Activated CD4-positive, alpha-beta memory T cell treated with anti-CD3 and anti-CD28 coated beads for 36 hours (primary cell): ENCODE results near the gene TMPRSS11A. TPM values are rescaled to one million over a fixed set of nuclear protein-coding genes. Genes with fewer than 3 reads are reported as not detected.

Experiments used
- CTCF ChIA-PET: fragments of 350-600 bp; sonication (Branson Sonifier 250); formaldehyde crosslinking; loops from one replicate; lab custom pipeline; 2021; ENCODE audit warnings: antibody characterized with exemption, inconsistent platforms; lab: Charles Lee
- POLR2A ChIA-PET: fragments of 350-600 bp; sonication (Branson Sonifier 250); formaldehyde crosslinking; loops from one replicate; lab custom pipeline; 2021; ENCODE audit warnings: antibody characterized with exemption; lab: Charles Lee
- DNase-seq: peaks from one replicate; pipeline ENCODE4 v3.0.0-alpha.2; 2020
- H3K27ac Mint-ChIP-seq: one replicate; pipeline ENCODE4 v1.8.0; 2021; ENCODE audit warnings: mixed read lengths
- H3K27me3 Mint-ChIP-seq: one replicate; pipeline ENCODE4 v1.8.0; 2021; ENCODE audit warnings: mixed read lengths
- H3K36me3 Mint-ChIP-seq: one replicate; pipeline ENCODE4 v1.8.0; 2021; ENCODE audit warnings: mixed read lengths
- H3K4me1 Mint-ChIP-seq: one replicate; pipeline ENCODE4 v1.8.0; 2021; ENCODE audit warnings: low read depth, mixed read lengths
- H3K4me3 Mint-ChIP-seq: one replicate; pipeline ENCODE4 v1.8.0; 2021; ENCODE audit warnings: mild to moderate bottlenecking, mixed read lengths
- H3K9me3 Mint-ChIP-seq: one replicate; pipeline ENCODE4 v1.8.0; 2021; ENCODE audit warnings: mixed read lengths
- intact Hi-C: fragments of 100-400 bp; cut with micrococcal nuclease; formaldehyde crosslinking; loops from one replicate; pipeline ENCODE4 v1.15.1; 2023
- total RNA-seq, 2 experiments: library from RNA; stranded (reverse); gene quantifications; one replicate each; pipeline ENCODE4 v1.2.3, GENCODE V29; 2021

Gene TMPRSS11A
- total RNA-seq, 2 experiments from 2014 or later = not detected

- H3K4me3 Mint-ChIP-seq = no peak overlapping the region
- POLR2A ChIA-PET = no interaction called here
These were observed 51.7 kb downstream of the TMPRSS11A start for GRCh38 chr4:67911638-67912037.

GRCh38 chr4:67911141-67911540, 52.2 kb downstream of the TMPRSS11A start:
- H3K4me1 Mint-ChIP-seq = no peaks in the 10 kb centered on the region
- H3K4me3 Mint-ChIP-seq = no peak overlapping the region
- H3K9me3 Mint-ChIP-seq = no peaks in the 10 kb centered on the region
- intact Hi-C loops = loop anchor here (2.0 to 10.0 kb wide), 3 partner anchors 38 to 464 kb away; no protein-coding TSS in a partner anchor
- POLR2A ChIA-PET = no interaction called here
- no peak for DNase-seq
- peaks cover 8% of the 10 kb centered on the region for H3K27me3 Mint-ChIP-seq
- CTCF ChIA-PET = interaction anchor here (0.6 to 2.7 kb wide), 12 partner anchors 11 to 361 kb away, joined by 3 to 23 read pairs (median 4); partner anchors contain the start of gene TMPRSS11D
- no peak overlapping the region for H3K27ac Mint-ChIP-seq
- no peaks in the 10 kb centered on the region for H3K36me3 Mint-ChIP-seq

More at GRCh38 chr4:67911638-67912037, 51.7 kb downstream of the TMPRSS11A start:
- Mint-ChIP-seq H3K36me3 (no peaks in the 10 kb centered on the region), H3K4me1 (no peaks in the 10 kb centered on the region), H3K27ac (no peak overlapping the region), H3K9me3 (no peaks in the 10 kb centered on the region), H3K27me3 (peaks cover 8% of the 10 kb centered on the region)
- no peak for DNase-seq
- CTCF ChIA-PET = interaction anchor here (0.6 to 2.7 kb wide), 8 partner anchors 11 to 367 kb away, joined by 3 to 23 read pairs (median 4); partner anchors contain the start of genes CENPC and TMPRSS11D
- intact Hi-C loops = loop anchor here (2.0 to 10.0 kb wide), 3 partner anchors 39 to 463 kb away; no protein-coding TSS in a partner anchor

GRCh38 chr4:67910585-67910905, 52.7 kb downstream of the TMPRSS11A start:
- no peaks in the 10 kb centered on the region for H3K36me3 Mint-ChIP-seq
- peaks cover 6% of the 10 kb centered on the region for H3K27me3 Mint-ChIP-seq
- H3K9me3 Mint-ChIP-seq = no peaks in the 10 kb centered on the region
- no peak for DNase-seq
- ChIA-PET CTCF (interaction anchor here (0.6 to 2.7 kb wide), 10 partner anchors 10 to 361 kb away, joined by 3 to 23 read pairs (median 4); partner anchors contain the start of gene TMPRSS11D), POLR2A (no interaction called here)
- H3K4me3 Mint-ChIP-seq = no peak overlapping the region
- H3K27ac Mint-ChIP-seq = no peak overlapping the region
- H3K4me1 Mint-ChIP-seq = no peaks in the 10 kb centered on the region
- intact Hi-C loops = loop anchor here (1.0 to 10.0 kb wide), 4 partner anchors 38 to 464 kb away; no protein-coding TSS in a partner anchor

- Mint-ChIP-seq H3K27me3 (peaks cover 6% of the 10 kb centered on the region), H3K4me3 (no peak overlapping the region), H3K36me3 (no peaks in the 10 kb centered on the region), H3K4me1 (no peaks in the 10 kb centered on the region), H3K9me3 (no peaks in the 10 kb centered on the region), H3K27ac (no peak overlapping the region)
- no peak for DNase-seq
- POLR2A ChIA-PET = no interaction called here
- intact Hi-C loops = loop anchor here (1.0 to 10.0 kb wide), 4 partner anchors 37 to 465 kb away; no protein-coding TSS in a partner anchor
- CTCF ChIA-PET = interaction anchor here (0.6 to 2.7 kb wide), 9 partner anchors 10 to 365 kb away, joined by 3 to 23 read pairs (median 4); partner anchors contain the start of gene TMPRSS11D
These were observed 53.2 kb downstream of the TMPRSS11A start for GRCh38 chr4:67909905-67910584.

GRCh38 chr4:67907650-67908049, 55.6 kb downstream of the TMPRSS11A start:
- DNase-seq = no peak
- ChIA-PET CTCF (no interaction called here), POLR2A (no interaction called here)
- no peak overlapping the region for H3K27ac Mint-ChIP-seq
- intact Hi-C loops = no loop called here
- no peaks in the 10 kb centered on the region for H3K4me1 Mint-ChIP-seq
- peaks cover 3% of the 10 kb centered on the region for H3K27me3 Mint-ChIP-seq
- no peak overlapping the region for H3K4me3 Mint-ChIP-seq
- no peaks in the 10 kb centered on the region for H3K9me3 Mint-ChIP-seq
- no peaks in the 10 kb centered on the region for H3K36me3 Mint-ChIP-seq

GRCh38 chr4:67899096-67899495, 64.2 kb downstream of the TMPRSS11A start:
- H3K9me3 Mint-ChIP-seq = peaks cover 5% of the 10 kb centered on the region
- no peak overlapping the region for H3K4me3 Mint-ChIP-seq
- H3K36me3 Mint-ChIP-seq = no peaks in the 10 kb centered on the region
- no peaks in the 10 kb centered on the region for H3K27me3 Mint-ChIP-seq
- intact Hi-C loops = no loop called here
- ChIA-PET POLR2A (no interaction called here), CTCF (no interaction called here)
- H3K27ac Mint-ChIP-seq = no peak overlapping the region
- H3K4me1 Mint-ChIP-seq = no peaks in the 10 kb centered on the region
- no peak for DNase-seq

GRCh38 chr4:67897686-67898085, 65.6 kb downstream of the TMPRSS11A start:
- Mint-ChIP-seq H3K27me3 (no peaks in the 10 kb centered on the region), H3K4me1 (no peaks in the 10 kb centered on the region), H3K4me3 (no peak overlapping the region), H3K9me3 (peaks cover 5% of the 10 kb centered on the region), H3K36me3 (no peaks in the 10 kb centered on the region), H3K27ac (no peak overlapping the region)
- ChIA-PET CTCF (no interaction called here), POLR2A (no interaction called here)
- intact Hi-C loops = no loop called here
- DNase-seq = no peak

- Mint-ChIP-seq H3K4me3 (no peak overlapping the region), H3K36me3 (no peaks in the 10 kb centered on the region), H3K27ac (no peak overlapping the region), H3K9me3 (peaks cover 5% of the 10 kb centered on the region), H3K4me1 (no peaks in the 10 kb centered on the region), H3K27me3 (no peaks in the 10 kb centered on the region)
- CTCF ChIA-PET = no interaction called here
- no peak for DNase-seq
- intact Hi-C loops = no loop called here
- POLR2A ChIA-PET = no interaction called here
These were observed 66.8 kb downstream of the TMPRSS11A start for GRCh38 chr4:67896421-67897065.

GRCh38 chr4:67894659-67895058, 68.6 kb downstream of the TMPRSS11A start:
- no peak for DNase-seq
- Mint-ChIP-seq H3K36me3 (no peaks in the 10 kb centered on the region), H3K9me3 (peaks cover 5% of the 10 kb centered on the region), H3K27ac (no peak overlapping the region), H3K27me3 (no peaks in the 10 kb centered on the region), H3K4me1 (no peaks in the 10 kb centered on the region), H3K4me3 (no peak overlapping the region)
- POLR2A ChIA-PET = no interaction called here
- intact Hi-C loops = no loop called here
- CTCF ChIA-PET = no interaction called here

GRCh38 chr4:67892905-67893304, 70.4 kb downstream of the TMPRSS11A start:
- DNase-seq = no peak
- Mint-ChIP-seq H3K4me1 (no peaks in the 10 kb centered on the region), H3K9me3 (peaks cover 5% of the 10 kb centered on the region), H3K36me3 (no peaks in the 10 kb centered on the region), H3K4me3 (no peak overlapping the region), H3K27me3 (no peaks in the 10 kb centered on the region), H3K27ac (no peak overlapping the region)
- POLR2A ChIA-PET = no interaction called here
- CTCF ChIA-PET = interaction anchor here (1.4 kb wide), 1 partner anchor 18 kb away, joined by 4 read pairs; no protein-coding TSS in a partner anchor
- intact Hi-C loops = no loop called here

GRCh38 chr4:67892253-67892652, 71.0 kb downstream of the TMPRSS11A start:
- H3K4me3 Mint-ChIP-seq = no peak overlapping the region
- CTCF ChIA-PET = interaction anchor here (1.4 kb wide), 1 partner anchor 18 kb away, joined by 4 read pairs; no protein-coding TSS in a partner anchor
- H3K36me3 Mint-ChIP-seq = no peaks in the 10 kb centered on the region
- H3K4me1 Mint-ChIP-seq = no peaks in the 10 kb centered on the region
- H3K27ac Mint-ChIP-seq = no peak overlapping the region
- H3K27me3 Mint-ChIP-seq = no peaks in the 10 kb centered on the region
- POLR2A ChIA-PET = no interaction called here
- peaks cover 5% of the 10 kb centered on the region for H3K9me3 Mint-ChIP-seq
- no peak for DNase-seq
- intact Hi-C loops = no loop called here

GRCh38 chr4:67891645-67892044, 71.6 kb downstream of the TMPRSS11A start:
- Mint-ChIP-seq H3K27ac (no peak overlapping the region), H3K4me3 (no peak overlapping the region), H3K36me3 (no peaks in the 10 kb centered on the region), H3K4me1 (no peaks in the 10 kb centered on the region), H3K9me3 (peaks cover 5% of the 10 kb centered on the region), H3K27me3 (peaks cover 3% of the 10 kb centered on the region)
- DNase-seq = no peak
- intact Hi-C loops = no loop called here
- CTCF ChIA-PET = no interaction called here
- POLR2A ChIA-PET = no interaction called here
